Upper lobe of right lung (tissue), 1 donor: ENCODE results near the gene PPP5C. TPM values are rescaled to one million over a fixed set of nuclear protein-coding genes. Genes with fewer than 3 reads are reported as not detected.

Experiments used
- ATAC-seq: fragments of 200-7000 bp; cut with Tn5 transposase; one replicate; pipeline ENCODE4 v1.9.1; 2020; ENCODE audit warnings: mild to moderate bottlenecking, moderate library complexity
- DNase-seq: peaks from one replicate; pipeline ENCODE4 v3.0.0-alpha.2; 2020
- H3K27ac ChIP-seq: fragments of 200-600 bp; one replicate; pipeline ENCODE4 v1.8.0; 2022
- H3K27me3 ChIP-seq: fragments of 200-600 bp; one replicate; pipeline ENCODE4 v1.8.0; 2022; ENCODE audit warnings: mild to moderate bottlenecking
- H3K36me3 ChIP-seq: fragments of 200-600 bp; one replicate; pipeline ENCODE4 v1.8.0; 2022
- H3K4me1 ChIP-seq: fragments of 200-600 bp; one replicate; pipeline ENCODE4 v1.8.0; 2022
- H3K4me3 ChIP-seq: fragments of 200-600 bp; one replicate; pipeline ENCODE4 v1.8.0; 2022; ENCODE audit warnings: mild to moderate bottlenecking
- H3K9me3 ChIP-seq: fragments of 200-600 bp; one replicate; pipeline ENCODE4 v1.8.0; 2022
- intact Hi-C: fragments of 100-400 bp; cut with DNase I; formaldehyde crosslinking; loops from one replicate; pipeline ENCODE4 v1.11.0; 2022
- total RNA-seq: library from RNA; stranded (reverse); fragmentation: NEBNext Ultra II Directional; extraction: Animal tissue kit (Norgen Biotek cat#: 25700); gene quantifications from one replicate; pipeline ENCODE4 v1.2.1, GENCODE V29; 2021
- TF ChIP-seq, protein P1 (sequence below): fragments of 200-600 bp; IDR thresholded peaks from one replicate; pipeline ENCODE4 v1.8.0; 2022; ENCODE audit warnings: antibody characterized with exemption
- donor health status: DM: no; HTN: yes; CAD: no; lungs with severe emphysema.

The PPP5C gene
- total RNA-seq, 1 donor from 2014 or later, result 50.0 TPM

- H3K27ac ChIP-seq, result peak overlapping the region; percentile 86
- H3K4me3 ChIP-seq, result peak overlapping the region; percentile 23
- no peaks in the 10 kb centered on the region for H3K9me3 ChIP-seq
- peak; percentile 48 for ATAC-seq
- intact Hi-C loops, result no loop called here
- peak; percentile 90 for DNase-seq
- H3K4me1 ChIP-seq, result peaks cover 58% of the 10 kb centered on the region
- H3K36me3 ChIP-seq, result peaks cover 30% of the 10 kb centered on the region
- no peaks in the 10 kb centered on the region for H3K27me3 ChIP-seq
- TF ChIP-seq, protein P1, sequence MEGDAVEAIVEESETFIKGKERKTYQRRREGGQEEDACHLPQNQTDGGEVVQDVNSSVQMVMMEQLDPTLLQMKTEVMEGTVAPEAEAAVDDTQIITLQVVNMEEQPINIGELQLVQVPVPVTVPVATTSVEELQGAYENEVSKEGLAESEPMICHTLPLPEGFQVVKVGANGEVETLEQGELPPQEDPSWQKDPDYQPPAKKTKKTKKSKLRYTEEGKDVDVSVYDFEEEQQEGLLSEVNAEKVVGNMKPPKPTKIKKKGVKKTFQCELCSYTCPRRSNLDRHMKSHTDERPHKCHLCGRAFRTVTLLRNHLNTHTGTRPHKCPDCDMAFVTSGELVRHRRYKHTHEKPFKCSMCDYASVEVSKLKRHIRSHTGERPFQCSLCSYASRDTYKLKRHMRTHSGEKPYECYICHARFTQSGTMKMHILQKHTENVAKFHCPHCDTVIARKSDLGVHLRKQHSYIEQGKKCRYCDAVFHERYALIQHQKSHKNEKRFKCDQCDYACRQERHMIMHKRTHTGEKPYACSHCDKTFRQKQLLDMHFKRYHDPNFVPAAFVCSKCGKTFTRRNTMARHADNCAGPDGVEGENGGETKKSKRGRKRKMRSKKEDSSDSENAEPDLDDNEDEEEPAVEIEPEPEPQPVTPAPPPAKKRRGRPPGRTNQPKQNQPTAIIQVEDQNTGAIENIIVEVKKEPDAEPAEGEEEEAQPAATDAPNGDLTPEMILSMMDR, result no peak
Measured at GRCh38 chr19:46351241-46352041, 4.6 kb downstream of the PPP5C start.

GRCh38 chr19:46353730-46354528 is 7.0 kb downstream of the PPP5C start:
- no peak for ATAC-seq
- H3K9me3 ChIP-seq, result no peaks in the 10 kb centered on the region
- H3K4me3 ChIP-seq, result no peak overlapping the region
- H3K4me1 ChIP-seq, result peaks cover 47% of the 10 kb centered on the region
- DNase-seq, result peak; percentile 57
- peaks cover 47% of the 10 kb centered on the region for H3K36me3 ChIP-seq
- TF ChIP-seq, protein P1, result no peak
- H3K27ac ChIP-seq, result peak overlapping the region; percentile 17
- intact Hi-C loops, result no loop called here
- no peaks in the 10 kb centered on the region for H3K27me3 ChIP-seq

DNA sequence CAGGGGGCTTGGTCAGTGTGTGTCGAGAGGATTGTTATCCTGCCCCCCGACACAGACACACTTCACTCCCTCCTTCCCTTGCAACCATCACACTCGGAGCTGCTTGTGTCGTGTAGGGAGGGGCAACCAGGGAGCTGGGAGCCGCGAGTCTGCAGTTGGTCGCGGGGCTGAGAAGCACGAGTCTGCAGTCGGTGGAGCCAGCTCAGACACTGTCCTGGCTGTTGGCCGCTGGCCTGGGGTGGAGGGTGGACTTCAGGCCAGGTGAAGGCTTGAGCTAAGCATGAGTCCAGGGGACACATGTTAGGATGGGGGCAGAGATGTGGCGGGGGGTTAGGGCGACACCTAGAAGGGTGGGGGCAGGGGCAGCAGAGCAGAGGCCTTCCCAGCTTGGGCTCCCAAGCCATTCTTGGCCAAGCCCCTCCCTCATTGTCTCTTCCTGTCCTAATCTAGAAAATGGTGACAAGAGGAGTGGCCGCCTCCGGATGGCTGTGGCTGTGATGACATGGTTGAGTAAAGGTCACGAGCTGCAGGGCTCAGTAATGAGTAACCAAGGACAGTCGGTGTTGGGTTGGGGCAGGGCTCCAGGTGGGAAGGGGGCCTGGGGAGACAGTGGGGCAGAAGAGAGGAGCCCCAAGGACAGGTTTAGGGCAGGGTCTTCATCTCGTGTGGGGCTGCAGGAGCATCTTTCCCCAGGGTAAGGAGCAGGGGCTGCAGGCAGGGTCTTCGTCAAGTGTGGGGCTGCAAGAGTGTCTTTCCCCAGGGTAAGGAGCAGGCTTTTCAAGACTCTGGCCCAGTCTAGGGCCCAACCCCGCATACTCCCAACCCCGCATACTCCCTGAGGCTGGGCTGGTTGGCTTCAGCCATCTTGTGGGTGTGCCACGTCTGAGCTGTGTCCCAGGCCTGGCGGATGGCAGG is 8.6 kb downstream of the PPP5C start:
- H3K4me1 ChIP-seq, result peaks cover 31% of the 10 kb centered on the region
- ATAC-seq, result no peak
- H3K27me3 ChIP-seq, result no peaks in the 10 kb centered on the region

DNA sequence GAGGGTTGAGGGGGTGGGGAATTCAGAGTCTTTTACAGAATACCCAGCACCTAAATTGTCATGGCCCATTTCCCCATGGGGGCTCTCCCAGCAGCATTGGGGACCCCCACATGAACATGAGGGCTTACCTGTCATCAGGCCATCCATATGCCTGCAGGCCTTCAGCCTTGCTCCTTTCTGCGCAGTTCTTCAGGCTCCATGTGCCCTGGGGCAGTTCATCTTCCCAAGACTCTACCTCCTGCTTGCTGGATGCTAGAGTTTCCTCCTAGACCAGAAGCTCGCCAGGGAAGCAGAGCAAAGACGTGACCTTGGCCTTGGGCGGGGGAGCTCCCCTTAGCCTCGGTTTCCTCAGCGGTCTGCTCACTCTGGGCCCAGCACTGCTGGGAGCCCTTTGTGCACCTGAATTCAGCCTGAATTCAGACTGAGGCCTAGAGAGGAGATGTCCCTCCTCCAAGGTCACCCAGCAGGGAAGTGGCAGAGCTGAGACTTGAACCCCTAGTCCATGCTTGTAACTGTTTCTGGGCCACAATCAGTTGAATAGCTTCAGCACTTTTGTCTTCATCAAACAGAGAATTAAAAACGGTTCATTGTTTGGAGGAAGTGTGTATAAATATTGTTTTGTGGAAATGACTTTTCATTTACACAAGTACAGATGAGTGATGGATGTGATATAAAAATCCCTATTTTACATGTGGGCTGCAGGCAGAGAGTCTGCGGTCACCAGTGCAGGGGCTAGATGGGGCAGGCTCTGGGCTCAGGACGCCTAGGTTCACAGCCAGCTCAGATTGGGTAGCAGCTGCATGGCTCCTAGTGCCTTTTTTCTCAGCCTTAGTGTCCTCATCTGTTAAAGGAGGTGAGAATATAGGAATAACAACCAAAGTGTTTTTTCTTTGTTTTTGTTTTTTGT is 9.5 kb downstream of the PPP5C start:
- Histone ChIP-seq H3K4me1 (peaks cover 22% of the 10 kb centered on the region), H3K27me3 (no peaks in the 10 kb centered on the region), H3K9me3 (no peaks in the 10 kb centered on the region), H3K27ac (no peak overlapping the region), H3K4me3 (no peak overlapping the region), H3K36me3 (peaks cover 47% of the 10 kb centered on the region)
- intact Hi-C loops, result no loop called here
- TF ChIP-seq, protein P1, result no peak
- ATAC-seq, result no peak
- DNase-seq, result no peak

More for the DNA sequence above, 8.6 kb downstream of the PPP5C start:
- H3K4me3 ChIP-seq, result no peak overlapping the region
- TF ChIP-seq, protein P1, result no peak
- intact Hi-C loops, result no loop called here
- no peak overlapping the region for H3K27ac ChIP-seq
- no peak for DNase-seq
- peaks cover 47% of the 10 kb centered on the region for H3K36me3 ChIP-seq
- no peaks in the 10 kb centered on the region for H3K9me3 ChIP-seq
